HG02840 (cell line): ENCODE data around the gene MAP1B.

Experiments used
- ATAC-seq: cut with Tn5 transposase; IDR thresholded peaks from one replicate; pipeline ENCODE4 v1.9.1; 2021; ENCODE audit warnings: mild to moderate bottlenecking, moderate library complexity, moderate number of reproducible peaks; ENCODE audit not compliant: unreplicated experiment, low FRiP score

The MAP1B gene

DNA sequence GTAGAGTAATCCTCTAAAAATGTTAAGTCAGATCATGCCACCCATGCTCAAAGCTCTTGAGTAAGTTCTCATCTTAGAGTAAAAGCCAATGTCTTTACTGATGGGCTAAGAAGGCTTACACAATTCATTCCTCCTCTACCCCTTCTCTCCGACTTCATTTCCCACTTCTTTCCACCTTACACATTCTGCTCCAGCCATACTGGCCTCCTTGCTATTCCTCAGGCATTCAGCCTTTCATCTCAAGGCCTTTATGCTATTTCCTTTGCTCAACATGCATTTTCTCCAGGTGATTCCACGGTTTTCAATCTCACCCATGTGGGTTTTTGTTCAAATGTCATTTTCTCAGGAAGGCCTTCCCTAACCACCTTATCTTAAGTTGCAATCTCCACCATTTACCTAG lies 104.9 kb downstream of the MAP1B start:
- ATAC-seq = no peak

DNA sequence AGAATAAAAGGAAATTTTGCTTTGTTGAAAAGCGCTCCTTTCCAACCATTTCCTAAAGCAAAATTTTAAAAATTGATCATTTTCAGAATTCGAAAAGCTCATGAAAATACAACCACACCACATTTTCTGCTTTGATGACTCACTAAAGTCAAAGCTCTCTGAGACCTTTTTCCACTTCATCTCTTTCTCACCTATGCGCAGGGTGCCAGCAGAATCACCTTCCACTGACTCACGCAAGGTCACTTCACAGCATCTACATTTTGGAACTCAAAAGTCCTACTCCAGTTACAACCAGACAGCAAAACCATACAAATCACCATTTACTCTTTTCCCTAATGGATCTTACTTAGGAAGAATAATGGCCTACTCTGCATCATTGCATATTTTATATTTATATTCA lies 106.2 kb downstream of the MAP1B start:
- no peak for ATAC-seq

DNA sequence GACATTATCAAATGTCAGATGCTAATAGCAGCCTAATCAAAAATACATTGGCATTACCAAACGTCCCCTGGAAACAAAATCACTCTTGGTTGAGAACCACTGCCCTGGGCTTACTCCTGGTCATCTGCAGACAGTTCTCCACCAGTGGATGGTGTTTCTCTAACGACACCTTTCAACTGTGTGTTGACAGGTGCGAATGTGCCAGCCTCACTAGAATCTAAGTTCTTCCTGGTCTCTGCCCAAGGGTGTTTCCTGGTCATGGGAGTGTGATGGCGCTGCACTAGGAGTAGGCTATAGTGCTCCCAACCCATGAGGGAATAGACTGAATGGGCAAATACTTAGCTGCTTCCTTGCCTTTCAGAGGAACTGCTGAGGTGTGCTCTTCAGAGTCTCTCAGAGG lies 106.9 kb downstream of the MAP1B start:
- ATAC-seq = no peak

DNA sequence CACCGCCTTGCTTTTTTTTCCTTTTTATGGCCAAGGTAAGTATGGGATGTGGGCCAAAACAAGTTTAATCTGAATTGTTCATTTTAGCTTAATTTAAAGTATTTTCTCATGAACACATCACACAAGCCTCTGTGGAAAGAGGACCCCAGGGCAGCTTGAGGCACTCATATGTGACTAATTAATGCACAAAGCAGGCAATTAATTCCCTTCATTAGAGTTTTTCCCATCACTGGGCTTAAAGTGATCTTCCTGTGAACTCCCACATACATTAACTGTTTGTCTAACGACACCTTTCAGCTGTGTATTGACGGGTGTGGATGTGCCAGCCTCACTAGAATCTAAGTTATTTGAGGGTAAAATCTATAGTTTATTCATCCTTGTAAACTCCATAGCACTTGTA lies 109.5 kb downstream of the MAP1B start:
- no peak for ATAC-seq

DNA sequence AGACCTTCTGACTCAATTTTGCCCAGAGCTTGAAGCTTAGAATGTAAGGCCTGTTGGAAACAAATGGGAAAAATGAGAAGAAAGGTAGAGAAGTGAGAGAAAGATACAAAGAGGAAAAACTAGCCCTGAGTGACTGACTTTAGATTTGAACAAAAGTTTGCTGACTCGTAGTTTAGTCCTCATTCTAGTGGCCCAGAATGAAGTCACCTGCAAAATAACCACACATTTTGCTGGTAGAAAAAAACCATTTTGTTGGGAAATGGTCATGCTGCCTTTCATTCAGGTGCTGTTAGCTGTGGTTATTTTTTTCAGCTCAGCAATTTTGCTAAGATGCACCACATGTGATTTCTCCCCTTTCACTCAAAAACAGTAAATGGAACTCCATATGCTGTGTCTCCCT lies 113.8 kb downstream of the MAP1B start:
- no peak for ATAC-seq

DNA sequence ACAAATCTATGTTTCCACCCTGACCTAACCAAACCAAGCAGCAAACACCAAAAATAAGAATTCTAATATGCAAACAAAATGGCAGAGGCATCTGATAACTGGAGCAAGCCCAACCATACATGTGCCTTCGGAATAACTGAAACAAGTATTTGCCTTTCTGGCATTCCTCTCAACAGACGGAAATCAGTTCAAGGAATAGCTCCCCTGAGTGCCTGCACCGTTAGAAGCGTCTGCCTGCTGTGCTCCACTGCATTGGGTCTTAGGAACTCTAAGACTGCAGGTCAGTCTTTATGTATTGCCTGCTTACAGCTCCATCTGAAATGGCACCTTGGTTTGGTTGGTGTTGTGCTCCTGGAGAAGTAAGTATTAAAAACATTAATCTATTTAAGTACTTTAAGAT lies 114.3 kb downstream of the MAP1B start:
- no peak for ATAC-seq

DNA sequence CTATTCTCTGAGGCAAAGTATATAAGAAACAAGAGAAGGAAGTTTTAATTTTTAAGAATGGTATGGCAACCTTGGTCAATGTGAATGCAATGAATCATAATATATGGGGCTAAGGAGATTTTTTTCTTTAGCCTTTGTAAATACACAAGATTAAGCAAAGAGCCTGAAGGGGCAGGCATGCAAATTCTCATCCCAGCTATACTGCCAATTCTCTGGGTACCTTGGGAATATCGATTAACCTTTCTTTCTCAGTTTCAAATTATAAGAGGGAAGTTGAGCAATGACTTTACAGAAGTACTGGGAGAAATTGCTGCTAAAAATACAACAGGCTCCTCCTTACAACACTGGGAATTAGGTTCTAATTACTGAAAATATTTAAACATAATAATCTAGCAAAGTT lies 115.2 kb downstream of the MAP1B start:
- no peak for ATAC-seq

DNA sequence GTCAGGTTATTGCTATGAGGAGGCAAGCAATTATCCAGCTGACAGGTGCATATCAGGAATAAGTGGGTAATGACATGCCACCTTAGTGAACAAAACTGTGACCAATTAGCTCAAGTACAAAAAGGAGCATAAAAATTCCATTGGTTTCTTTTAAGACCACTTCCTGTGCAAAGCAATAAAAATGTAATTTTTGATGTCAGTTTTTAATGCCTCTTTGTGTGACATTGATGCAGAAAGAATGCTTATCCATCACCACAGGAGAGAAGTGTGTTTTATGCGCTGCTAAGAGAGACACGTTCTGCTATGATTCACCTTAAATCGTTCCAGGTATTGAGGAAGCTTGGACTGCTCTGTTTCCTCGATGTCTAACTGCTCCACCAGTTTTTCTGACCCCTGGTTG lies 116.1 kb downstream of the MAP1B start:
- ATAC-seq = no peak

DNA sequence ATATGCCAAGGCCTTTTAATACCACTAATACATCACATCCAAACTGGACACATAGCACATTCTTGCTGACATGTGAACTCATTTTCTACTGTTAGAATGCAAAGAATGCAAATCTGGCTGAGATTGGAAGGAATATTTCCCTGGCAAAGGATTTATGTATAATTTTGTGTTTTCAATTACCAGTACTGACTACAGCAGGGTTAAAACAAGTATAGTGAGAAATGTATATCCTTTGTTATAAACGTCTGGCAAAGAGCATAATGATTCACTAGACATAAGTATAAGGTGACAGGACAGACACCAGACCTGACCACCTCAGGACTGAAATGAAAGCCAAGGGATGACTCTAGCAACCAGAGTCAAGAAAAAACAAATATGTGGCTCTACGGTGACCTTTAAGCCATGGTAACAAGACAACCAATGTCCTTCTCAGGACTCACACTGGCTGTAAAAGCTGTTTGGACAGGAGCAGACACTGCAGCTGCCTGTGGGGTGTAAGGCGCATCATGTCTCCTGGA lies 117.7 kb downstream of the MAP1B start:
- no peak for ATAC-seq

DNA sequence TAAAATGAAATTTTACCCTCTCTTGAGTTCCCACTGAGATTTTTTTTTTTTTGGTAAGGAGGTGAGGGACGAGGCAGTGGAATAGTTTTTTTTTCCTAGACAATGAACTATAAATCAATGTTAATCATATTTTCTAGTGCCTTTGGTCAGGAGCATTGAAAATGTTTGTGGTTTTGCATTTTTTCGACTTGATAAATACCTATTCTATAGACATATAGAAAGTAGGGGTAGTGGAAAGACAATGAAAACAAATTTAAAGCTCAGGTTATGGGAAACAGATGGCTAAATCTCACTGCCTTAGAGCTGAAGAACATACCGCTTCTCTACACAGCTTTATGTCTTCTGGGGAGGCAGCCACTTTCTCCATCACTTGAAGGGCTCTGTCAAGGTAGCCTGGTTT lies 118.5 kb downstream of the MAP1B start:
- ATAC-seq = no peak

DNA sequence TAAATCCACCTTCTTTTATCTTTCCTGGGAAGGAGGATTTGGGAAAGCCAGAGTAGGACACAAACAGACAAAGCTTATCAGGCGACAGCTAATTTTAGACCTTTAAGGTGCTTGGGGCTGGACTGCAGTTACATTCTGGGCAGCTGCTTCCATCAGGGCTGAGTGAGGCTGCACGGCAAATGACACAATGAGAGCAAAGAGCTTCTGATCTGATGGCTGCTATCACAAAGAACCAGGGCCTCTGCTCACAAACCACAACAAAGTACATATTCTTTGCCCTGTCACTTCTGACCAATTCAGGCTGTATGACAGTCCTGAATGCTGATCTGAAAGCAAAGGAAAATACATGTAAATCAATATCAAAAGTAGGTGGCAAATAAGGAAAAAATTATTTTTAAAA lies 119.7 kb downstream of the MAP1B start:
- no peak for ATAC-seq

DNA sequence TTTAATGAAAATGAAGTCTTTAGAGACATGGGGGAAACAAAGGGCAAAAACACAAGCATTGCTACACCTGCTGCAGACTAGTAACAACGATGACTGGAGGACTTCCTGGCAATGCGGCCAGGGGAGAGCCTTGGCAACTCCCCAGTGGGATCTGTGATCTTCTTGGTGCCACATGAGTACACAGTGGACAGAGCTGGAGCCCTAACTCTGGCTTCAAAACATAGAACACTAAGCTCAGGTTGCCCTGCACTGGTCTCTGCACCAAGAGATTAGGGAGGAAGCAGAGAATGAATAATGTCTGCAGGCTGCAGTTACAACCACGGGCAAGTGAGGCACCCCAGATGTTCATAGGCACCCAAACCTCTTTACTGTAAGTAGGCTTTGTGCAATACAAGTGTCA lies 121.7 kb downstream of the MAP1B start:
- ATAC-seq = no peak

DNA sequence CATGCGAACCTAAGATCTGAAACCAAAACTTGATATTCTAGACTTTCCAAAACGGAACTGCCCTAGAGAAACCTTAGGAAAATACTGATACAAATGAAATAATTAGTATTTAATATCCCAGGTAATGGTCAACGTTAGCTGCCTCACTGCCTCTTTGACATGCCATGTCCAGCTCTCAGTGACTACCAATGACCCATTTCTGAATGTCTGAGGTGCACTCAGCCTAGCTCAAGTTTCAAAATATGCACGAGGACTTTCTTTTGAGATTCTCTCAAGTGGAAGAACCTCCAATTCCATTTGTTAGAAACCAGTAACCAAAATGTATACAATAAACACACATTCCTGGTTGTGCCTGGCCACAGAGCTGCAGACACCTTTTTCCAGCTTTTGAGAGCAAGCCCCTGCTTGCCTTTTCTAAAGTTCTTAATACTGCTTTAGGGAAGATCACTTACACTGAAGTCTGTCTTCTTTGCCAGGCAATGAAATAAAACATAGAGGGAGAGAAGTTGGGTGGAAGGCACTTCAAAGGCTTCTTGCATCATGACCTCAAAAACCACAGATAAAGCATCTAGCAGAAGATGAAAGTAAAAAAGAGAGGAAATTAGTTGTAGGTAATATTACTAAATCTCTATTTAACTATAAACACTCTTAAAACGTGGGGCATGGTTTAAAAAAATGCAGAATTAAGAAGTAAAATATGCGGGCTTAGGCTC lies 124.9 kb downstream of the MAP1B start:
- ATAC-seq = no peak

DNA sequence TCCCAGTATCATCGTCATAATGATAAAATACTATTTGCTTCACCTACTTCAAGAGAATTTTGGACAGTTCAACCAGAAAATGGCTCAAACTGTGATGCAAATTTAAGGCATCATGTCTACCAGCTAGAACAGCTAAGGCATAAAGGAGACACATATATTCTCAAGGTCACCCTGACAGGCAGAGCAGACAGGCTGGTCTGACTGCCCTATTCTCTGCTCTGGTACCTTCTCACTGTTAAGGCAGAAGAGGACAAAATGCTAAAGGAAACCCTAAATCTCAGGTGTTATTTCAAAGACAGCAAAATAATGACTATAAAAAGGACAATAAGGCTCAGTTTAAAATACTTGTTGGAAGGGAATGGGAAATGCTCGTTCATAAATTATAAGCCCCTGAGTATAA lies 125.6 kb downstream of the MAP1B start:
- ATAC-seq = no peak

DNA sequence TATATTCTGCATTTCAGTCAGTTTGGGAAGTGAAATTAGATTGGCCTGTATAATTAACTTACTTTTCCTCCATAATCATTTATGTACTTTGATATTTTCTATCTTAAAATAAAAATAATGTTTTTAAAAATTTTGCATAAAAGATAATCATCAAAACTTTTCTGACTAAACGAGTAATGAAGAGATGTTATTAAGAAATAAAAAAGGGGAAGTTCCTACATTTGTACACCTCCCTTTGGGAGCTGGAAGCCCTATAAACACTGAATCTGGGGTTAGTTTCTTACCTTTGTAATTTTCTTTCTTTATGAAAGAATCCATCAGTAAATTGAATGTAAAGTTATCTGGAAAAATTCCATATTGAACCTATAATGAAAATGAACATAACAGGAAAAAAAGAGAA lies 126.6 kb downstream of the MAP1B start:
- no peak for ATAC-seq

DNA sequence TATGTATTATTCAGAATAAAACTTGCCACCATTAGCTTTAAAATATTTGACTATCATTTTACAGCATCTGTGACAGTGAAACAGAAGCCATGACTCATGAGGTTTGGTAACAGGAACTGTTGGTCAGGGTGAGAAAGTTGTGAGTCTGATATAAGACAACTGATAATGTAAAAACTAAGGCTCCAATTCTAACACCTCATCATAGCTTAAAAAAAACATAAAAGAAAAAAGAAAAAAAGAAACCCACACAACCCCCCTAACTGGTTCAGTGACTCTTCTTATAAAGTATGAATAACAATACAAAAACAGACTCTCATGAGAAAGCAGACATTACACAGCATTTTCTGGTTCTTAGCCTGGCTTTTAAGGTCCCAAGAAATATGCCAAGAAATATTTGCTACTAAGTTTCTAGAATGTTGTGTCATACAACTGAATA lies 127.0 kb downstream of the MAP1B start:
- ATAC-seq = no peak

DNA sequence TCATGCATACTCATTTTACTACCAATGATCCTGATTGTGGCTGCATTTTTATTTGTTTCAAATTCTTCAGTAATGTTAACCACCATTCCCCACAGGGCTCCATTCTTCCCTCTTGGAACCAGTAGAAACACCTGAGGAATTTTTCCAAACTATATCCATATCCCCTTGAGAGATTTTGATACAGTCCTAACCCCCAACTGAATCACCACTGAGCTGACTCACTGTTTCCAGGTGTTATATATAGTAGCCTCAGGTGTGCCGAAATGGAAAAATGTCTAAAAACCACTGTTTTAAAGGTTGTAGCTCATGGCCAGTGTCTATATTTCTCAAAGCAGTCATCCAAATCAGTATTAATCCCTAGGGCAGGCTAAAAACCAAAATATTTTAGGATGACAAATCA lies 127.6 kb downstream of the MAP1B start:
- ATAC-seq = no peak

DNA sequence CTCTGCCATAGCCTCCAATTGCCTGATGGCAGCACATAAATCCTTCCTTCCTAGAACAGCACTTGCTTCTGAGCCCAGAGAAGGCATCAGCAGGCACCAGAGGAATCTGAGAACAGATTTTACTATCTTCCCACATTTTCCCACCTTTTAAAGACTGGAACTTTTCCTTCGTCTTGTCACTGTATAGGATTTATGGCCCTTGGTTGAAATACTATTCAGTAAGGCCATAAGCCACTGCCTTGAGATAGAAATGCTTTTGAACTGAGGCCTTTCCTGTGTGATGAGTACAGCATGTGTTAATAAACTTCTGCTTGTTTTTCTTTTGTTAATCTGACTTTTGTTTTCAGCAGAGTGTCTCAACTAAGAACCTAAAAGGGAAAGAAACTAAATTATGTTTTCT lies 128.4 kb downstream of the MAP1B start:
- ATAC-seq = no peak

DNA sequence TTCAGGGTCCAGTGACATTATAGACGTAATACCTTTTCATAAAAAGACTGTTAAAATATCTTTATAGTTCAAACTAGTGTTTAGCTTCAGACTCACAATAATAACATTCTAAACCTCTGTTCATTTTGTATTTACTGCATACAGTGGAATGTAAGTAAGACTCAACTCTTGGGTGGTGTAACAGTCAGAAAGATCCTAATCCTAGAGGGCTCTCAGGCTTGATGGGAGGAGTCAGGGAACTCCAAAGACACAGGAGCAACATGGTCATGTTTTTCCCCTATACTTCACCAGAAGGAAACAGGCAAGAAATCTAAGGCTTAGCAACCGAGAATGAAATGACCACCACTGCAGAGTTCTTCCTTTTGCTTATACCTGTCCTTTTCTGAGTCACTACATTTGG lies 130.1 kb downstream of the MAP1B start:
- no peak for ATAC-seq

DNA sequence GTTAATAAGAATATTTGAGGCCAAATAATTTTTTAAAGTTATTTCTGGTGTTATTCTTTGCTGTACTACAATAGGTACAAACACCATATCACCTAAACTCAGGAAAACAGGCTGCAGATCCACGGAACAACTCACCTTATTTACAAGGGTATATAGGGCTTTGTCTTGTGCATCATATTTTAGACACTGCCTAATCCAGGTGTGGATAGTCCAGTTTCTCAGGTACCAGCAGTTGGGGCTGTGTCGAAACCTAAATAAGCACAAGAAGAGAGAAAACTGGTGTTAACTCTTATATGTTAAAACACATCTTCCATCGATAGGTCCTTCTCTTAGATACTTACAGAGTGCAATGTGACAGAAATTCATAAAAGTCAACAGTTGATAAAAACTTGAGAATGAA lies 130.6 kb downstream of the MAP1B start:
- ATAC-seq = no peak

DNA sequence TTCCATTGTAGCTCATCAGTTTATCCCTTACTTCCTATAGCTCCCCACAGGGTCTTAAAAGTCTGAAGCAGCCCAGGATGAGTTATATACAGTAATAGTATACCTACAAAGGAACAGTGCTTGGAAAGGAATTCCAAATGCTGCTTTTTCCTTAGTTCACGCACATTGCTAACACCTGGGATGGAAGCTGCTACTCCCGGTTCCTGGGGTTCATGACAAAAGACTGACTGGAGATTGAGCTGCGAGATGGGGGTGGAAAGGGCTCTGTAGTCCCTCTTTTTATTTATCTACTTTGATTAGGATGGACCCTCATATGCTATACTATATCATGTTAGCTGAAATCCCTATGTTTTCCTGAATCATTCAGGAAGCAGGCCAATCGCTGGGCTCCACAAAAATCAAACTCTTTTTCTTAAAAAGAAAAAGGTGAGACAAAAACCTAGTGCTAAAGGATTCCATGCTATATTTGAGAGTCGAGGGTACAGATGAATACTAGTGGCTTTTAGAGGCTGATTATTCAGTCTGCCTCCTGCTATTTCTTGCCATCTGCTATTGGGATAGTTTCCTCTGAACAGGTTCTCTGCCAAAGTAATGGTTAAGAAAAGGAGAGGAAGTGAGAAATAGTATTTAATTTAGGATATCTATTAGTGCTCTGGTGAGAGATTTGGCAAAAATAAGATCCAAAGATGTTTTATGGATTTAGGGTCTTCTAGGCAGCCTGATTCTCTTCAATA lies 131.6 kb downstream of the MAP1B start:
- no peak for ATAC-seq

DNA sequence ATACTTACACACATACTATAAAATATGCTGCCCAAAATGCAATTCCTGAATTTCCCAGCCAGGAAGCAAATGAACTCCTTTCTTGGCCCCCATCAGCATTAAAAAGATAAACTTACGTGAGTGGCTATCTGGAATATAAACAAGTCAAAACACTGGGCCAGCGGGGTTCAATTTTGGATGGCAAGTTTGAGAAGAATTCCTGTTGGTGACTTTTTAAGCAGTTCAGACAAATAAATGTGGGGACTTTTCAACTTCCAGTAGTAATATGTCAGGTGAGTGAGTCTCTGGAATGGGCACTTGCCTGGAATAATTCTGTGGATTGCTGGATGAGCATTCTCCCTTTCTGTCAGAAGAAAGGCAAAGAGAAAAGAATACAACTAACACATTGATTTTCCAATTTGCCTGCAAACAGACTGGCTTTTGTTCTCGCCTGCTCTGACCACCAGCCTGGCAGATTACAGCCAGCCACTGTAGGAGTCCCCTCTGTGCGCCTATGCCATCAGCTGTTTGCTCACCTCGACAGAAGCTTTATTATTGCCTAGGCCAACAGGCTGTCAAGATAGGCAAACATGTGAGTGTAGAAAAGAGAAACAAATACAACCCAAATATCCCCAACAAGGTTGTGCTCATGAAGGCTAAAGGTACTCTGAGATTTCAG lies 134.2 kb downstream of the MAP1B start:
- ATAC-seq = no peak
